Neural cell (in vitro differentiated cells): Measurements from ENCODE around the gene FANCC.

Source experiments
- CTCF ChIP-seq: fragments of 450-650 bp; IDR thresholded peaks from 2 replicates; pipeline ENCODE4 v1.5.1; 2014; ENCODE audit warnings: antibody characterized with exemption, mild to moderate bottlenecking, moderate library complexity; ENCODE audit not compliant: poor library complexity, severe bottlenecking
- EP300 ChIP-seq: fragments of 450-650 bp; conservative IDR thresholded peaks from 2 replicates; pipeline ENCODE4 v1.6.1; 2014; ENCODE audit warnings: antibody characterized with exemption, mild to moderate bottlenecking, moderate library complexity; ENCODE audit not compliant: poor library complexity, severe bottlenecking
- POLR2AphosphoS5 ChIP-seq: IDR thresholded peaks from 2 replicates; pipeline ENCODE4 v1.6.1; 2012
- TF ChIP-seq, protein P1 (sequence below): IDR thresholded peaks from 2 replicates; pipeline ENCODE4 v1.6.1; 2012; ENCODE audit warnings: borderline replicate concordance

GRCh38 chr9:95297316-95297715, 20.2 kb downstream of the FANCC start:
- TF ChIP-seq, protein P1, sequence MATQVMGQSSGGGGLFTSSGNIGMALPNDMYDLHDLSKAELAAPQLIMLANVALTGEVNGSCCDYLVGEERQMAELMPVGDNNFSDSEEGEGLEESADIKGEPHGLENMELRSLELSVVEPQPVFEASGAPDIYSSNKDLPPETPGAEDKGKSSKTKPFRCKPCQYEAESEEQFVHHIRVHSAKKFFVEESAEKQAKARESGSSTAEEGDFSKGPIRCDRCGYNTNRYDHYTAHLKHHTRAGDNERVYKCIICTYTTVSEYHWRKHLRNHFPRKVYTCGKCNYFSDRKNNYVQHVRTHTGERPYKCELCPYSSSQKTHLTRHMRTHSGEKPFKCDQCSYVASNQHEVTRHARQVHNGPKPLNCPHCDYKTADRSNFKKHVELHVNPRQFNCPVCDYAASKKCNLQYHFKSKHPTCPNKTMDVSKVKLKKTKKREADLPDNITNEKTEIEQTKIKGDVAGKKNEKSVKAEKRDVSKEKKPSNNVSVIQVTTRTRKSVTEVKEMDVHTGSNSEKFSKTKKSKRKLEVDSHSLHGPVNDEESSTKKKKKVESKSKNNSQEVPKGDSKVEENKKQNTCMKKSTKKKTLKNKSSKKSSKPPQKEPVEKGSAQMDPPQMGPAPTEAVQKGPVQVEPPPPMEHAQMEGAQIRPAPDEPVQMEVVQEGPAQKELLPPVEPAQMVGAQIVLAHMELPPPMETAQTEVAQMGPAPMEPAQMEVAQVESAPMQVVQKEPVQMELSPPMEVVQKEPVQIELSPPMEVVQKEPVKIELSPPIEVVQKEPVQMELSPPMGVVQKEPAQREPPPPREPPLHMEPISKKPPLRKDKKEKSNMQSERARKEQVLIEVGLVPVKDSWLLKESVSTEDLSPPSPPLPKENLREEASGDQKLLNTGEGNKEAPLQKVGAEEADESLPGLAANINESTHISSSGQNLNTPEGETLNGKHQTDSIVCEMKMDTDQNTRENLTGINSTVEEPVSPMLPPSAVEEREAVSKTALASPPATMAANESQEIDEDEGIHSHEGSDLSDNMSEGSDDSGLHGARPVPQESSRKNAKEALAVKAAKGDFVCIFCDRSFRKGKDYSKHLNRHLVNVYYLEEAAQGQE = no peak
- TF ChIP-seq POLR2AphosphoS5 = no peak
- TF ChIP-seq EP300 = no peak
- no peak for TF ChIP-seq CTCF
